Fibroblast of lung (primary cell): ENCODE data around the gene SDK1. TPM values are rescaled to one million over a fixed set of nuclear protein-coding genes. Genes with fewer than 3 reads are reported as not detected.
"Not testable (repeated sequence)": the region's sequence is repeated elsewhere in the genome, so short reads cannot be mapped to it uniquely, and the experiment has no call there.

ENCODE experiments used
- DNase-seq, 2 donors: peaks; one replicate each; pipeline versions ENCODE4 v3.0.0 to v3.0.0-alpha.2; 2010; ENCODE audit warnings: low read depth in 2 of 2
- H2AFZ ChIP-seq: 2 replicates; pipeline ENCODE4 v1.5.1; 2012; ENCODE audit warnings: low read length, control low read depth, inconsistent platforms
- H3K27ac ChIP-seq: 2 replicates; pipeline ENCODE4 v1.5.1; 2011; ENCODE audit warnings: low read length, control low read depth; ENCODE audit not compliant: insufficient read depth
- H3K27me3 ChIP-seq: 2 replicates; pipeline ENCODE4 v1.5.1; 2011; ENCODE audit warnings: mild to moderate bottlenecking, low read length; ENCODE audit not compliant: control insufficient read depth, insufficient read depth
- H3K36me3 ChIP-seq: 2 replicates; pipeline ENCODE4 v1.5.1; 2011; ENCODE audit warnings: low read length; ENCODE audit not compliant: control insufficient read depth, insufficient read depth
- H3K4me1 ChIP-seq: 2 replicates; pipeline ENCODE4 v1.5.1; 2011; ENCODE audit warnings: low read length; ENCODE audit not compliant: control insufficient read depth, insufficient read depth; ENCODE audit errors: extremely low read depth
- H3K4me2 ChIP-seq: 2 replicates; pipeline ENCODE4 v1.5.1; 2011; ENCODE audit warnings: low read length, control low read depth; ENCODE audit not compliant: insufficient read depth; ENCODE audit errors: extremely low read depth
- H3K4me3 ChIP-seq, 4 experiments: fragments of 200-600 bp in 1 of 4; sonication (generic) in 1 of 4; replicated peaks in 1 of 4; 2 replicates each; pipeline ENCODE4 v1.5.1; 2011 to 2016; ENCODE audit warnings: low read length in 4 of 4, low read depth in 3 of 4, mild to moderate bottlenecking in 3 of 4, control low read depth in 2 of 4, inconsistent platforms in 1 of 4, mixed read lengths in 1 of 4; ENCODE audit not compliant: insufficient read depth in 1 of 4; ENCODE audit errors: control extremely low read depth in 1 of 4
- H3K79me2 ChIP-seq: 2 replicates; pipeline ENCODE4 v1.5.1; 2012; ENCODE audit warnings: mild to moderate bottlenecking, low read length, inconsistent platforms; ENCODE audit not compliant: control insufficient read depth, insufficient read depth
- H3K9ac ChIP-seq: 2 replicates; pipeline ENCODE4 v1.5.1; 2011; ENCODE audit warnings: mild to moderate bottlenecking, low read length, control low read depth; ENCODE audit not compliant: insufficient read depth
- H3K9me3 ChIP-seq: 2 replicates; pipeline ENCODE4 v1.5.1; 2012; ENCODE audit warnings: low read depth, low read length; ENCODE audit not compliant: control insufficient read depth, insufficient read depth
- H4K20me1 ChIP-seq: 2 replicates; pipeline ENCODE4 v1.5.1; 2011; ENCODE audit warnings: low read length; ENCODE audit not compliant: control insufficient read depth, insufficient read depth; ENCODE audit errors: extremely low read depth
- CTCF ChIP-seq, 2 donors: IDR thresholded peaks in 1 of 2; conservative IDR thresholded peaks in 1 of 2; 1 replicate in 1 of 2; 2 replicates in 1 of 2; pipeline ENCODE4 v1.5.1; 2011 to 2012; ENCODE audit warnings: low read length in 2 of 2, control low read depth in 1 of 2, inconsistent platforms in 1 of 2, low read depth in 1 of 2, mild to moderate bottlenecking in 1 of 2
- EZH2 ChIP-seq: IDR thresholded peaks from 2 replicates; pipeline ENCODE4 v1.5.1; 2012; ENCODE audit warnings: low read length, control low read depth, mild to moderate bottlenecking; ENCODE audit errors: missing control alignments
- polyA plus RNA-seq, 2 donors: library from polyadenylated mRNA; depleted of rRNA in 1 of 2; stranded (reverse) in 1 of 2; unstranded in 1 of 2; fragments of >200 nt; gene quantifications; 2 replicates each; pipeline ENCODE4 v1.2.1, GENCODE V29; 2011 to 2012; ENCODE audit warnings: missing spikeins in 1 of 2
- total RNA-seq: library from RNA; depleted of rRNA; stranded (reverse); fragments of >200 nt; gene quantifications from 2 replicates; pipeline ENCODE4 v1.2.1, GENCODE V29; 2014

The SDK1 gene
- total and polyA plus RNA-seq, 2 donors (not counting 1 experiment from before 2014, with no cell fraction given), result 1.0 to 8.6 TPM

DNA sequence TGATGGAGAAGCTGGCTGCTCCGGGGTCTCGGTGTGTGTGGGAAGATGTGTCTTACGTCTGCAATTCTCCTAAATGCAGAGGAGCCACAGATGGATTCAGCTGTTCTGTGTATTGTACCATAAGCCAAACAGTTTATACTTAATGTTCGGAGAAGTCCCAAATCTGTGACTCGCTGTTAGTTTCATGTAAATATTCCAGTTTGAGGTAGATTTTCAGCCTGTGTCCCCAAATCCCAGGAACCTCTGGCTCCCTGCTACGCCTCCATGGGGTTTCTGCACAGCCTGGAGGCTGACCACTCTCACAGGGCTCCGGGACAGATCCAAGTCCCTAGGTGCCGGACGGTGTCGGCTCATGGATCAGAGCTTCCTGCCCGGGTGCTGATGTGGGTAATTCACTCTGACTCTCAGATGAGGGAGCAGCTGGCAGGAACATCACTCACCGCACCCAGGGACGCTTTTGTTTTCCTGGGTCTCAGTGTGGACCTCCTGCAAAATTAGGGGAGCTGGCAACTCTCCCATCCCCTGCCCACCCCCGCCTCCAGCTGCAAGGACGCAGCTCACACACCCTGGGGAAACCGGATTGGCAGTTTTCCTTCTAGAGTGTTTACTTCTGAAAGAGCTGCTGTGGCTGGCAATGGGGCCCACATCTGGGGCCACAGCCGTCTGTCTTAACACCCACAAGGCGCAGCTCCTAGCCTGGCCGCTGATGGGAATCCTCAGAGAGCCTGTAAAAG lies 960.0 kb downstream of the SDK1 start:
- Histone ChIP-seq H3K36me3 (no peaks in the 10 kb centered on the region), H3K27me3 (no peaks in the 10 kb centered on the region), H3K27ac (no peak overlapping the region), H4K20me1 (no peaks in the 10 kb centered on the region), H3K4me3 (no peak overlapping the region), H3K4me2 (no peak overlapping the region), H3K9ac (no peak overlapping the region), H3K79me2 (no peaks in the 10 kb centered on the region), H3K9me3 (no peaks in the 10 kb centered on the region), H3K4me1 (no peaks in the 10 kb centered on the region), H2AFZ (no peak overlapping the region)
- peak in 1 of 2 donors; percentile 66 for DNase-seq
- no peak for TF ChIP-seq CTCF (conservative IDR thresholded peaks at IDR 0.05 in 1 of 2, IDR thresholded peaks at IDR 0.05 in 1 of 2; ENCODE audit: low read depth in 1 of 2, low read length in 2 of 2)

DNA sequence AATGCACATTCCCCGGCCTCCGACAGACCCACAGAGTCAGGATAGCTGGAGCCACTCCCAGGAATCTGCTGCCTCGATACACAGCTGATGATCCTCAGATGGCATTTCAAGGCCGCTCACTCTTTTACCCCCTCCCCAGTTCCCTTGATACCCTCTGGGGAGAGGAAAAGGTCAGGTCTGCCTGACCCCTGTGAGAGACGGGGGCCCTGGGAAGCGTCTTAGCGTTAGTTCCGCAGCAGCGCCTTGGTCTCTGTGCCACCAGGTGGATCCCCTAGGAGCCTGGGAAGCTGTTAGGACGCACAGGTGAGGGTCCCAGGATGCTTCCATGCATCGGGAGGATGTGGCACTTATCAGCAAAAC lies 960.5 kb downstream of the SDK1 start:
- Histone ChIP-seq H3K9me3 (no peaks in the 10 kb centered on the region), H3K79me2 (no peaks in the 10 kb centered on the region), H4K20me1 (no peaks in the 10 kb centered on the region), H3K36me3 (no peaks in the 10 kb centered on the region), H3K4me3 (no peak overlapping the region), H3K9ac (no peak overlapping the region), H3K27ac (no peak overlapping the region), H3K4me2 (no peak overlapping the region), H2AFZ (no peak overlapping the region), H3K27me3 (no peaks in the 10 kb centered on the region), H3K4me1 (no peaks in the 10 kb centered on the region)
- TF ChIP-seq EZH2 (no peak), CTCF (conservative IDR thresholded peaks at IDR 0.05 in 1 of 2, IDR thresholded peaks at IDR 0.05 in 1 of 2; ENCODE audit: low read depth in 1 of 2, low read length in 2 of 2) (no peak)
- no peak for DNase-seq

GRCh38 chr7:4264206-4264605 lies 963.2 kb downstream of the SDK1 start:
- H3K4me2 ChIP-seq, H3K4me3 ChIP-seq, H3K9me3 ChIP-seq, DNase-seq, H3K79me2 ChIP-seq, H2AFZ ChIP-seq, H3K27ac ChIP-seq, H3K4me1 ChIP-seq, H3K9ac ChIP-seq, H3K36me3 ChIP-seq, H3K27me3 ChIP-seq, H4K20me1 ChIP-seq: not testable (repeated sequence)
